Activated naive CD8-positive, alpha-beta T cell treated with anti-CD3 and anti-CD28 coated beads, Interleukin-2, amount 50 U/mL, for 24 hours (primary cell): ENCODE measurements around the gene GNAT1.

ENCODE experiments used
- ATAC-seq: fragments of 150-1000 bp; cut with Tn5 transposase; one replicate; pipeline ENCODE4 v1.10.0; 2021
- DNase-seq: peaks from one replicate; pipeline ENCODE4 v3.0.0; 2021
- H3K27ac Mint-ChIP-seq: one replicate; pipeline ENCODE4 v1.8.0; 2021; ENCODE audit warnings: mild to moderate bottlenecking, mixed read lengths
- H3K27me3 Mint-ChIP-seq: one replicate; pipeline ENCODE4 v1.8.0; 2021; ENCODE audit warnings: mixed read lengths
- H3K36me3 Mint-ChIP-seq: one replicate; pipeline ENCODE4 v1.8.0; 2021; ENCODE audit warnings: low read depth, mixed read lengths
- H3K4me1 Mint-ChIP-seq: one replicate; pipeline ENCODE4 v1.8.0; 2021; ENCODE audit warnings: mixed read lengths
- H3K4me3 Mint-ChIP-seq: one replicate; pipeline ENCODE4 v1.8.0; 2021; ENCODE audit warnings: mild to moderate bottlenecking, moderate library complexity, mixed read lengths
- H3K9me3 Mint-ChIP-seq: one replicate; pipeline ENCODE4 v1.8.0; 2021; ENCODE audit warnings: mixed read lengths

GNAT1 gene

DNA sequence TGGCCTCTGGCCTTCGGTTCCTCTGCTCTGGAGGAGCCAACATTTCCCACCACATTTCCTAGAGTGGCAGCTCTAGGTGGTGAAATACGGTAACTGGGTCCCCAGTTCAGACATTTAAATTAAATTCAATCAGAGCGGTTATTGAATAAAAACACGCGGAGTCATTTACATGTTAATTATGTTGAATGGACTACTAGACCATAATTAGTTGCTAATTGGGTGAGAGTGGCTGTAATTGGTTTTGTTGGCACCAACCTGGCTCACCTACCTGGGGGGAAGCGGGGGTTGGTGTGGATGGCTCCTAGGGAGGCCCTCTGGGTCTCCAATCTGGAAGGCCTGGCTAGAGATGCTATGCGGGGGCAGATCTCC lies 23.6 kb upstream of the GNAT1 start:
- no peak for ATAC-seq
- H3K36me3 Mint-ChIP-seq: no peaks in the 10 kb centered on the region
- no peak overlapping the region for H3K27ac Mint-ChIP-seq
- no peak overlapping the region for H3K4me3 Mint-ChIP-seq
- no peaks in the 10 kb centered on the region for H3K9me3 Mint-ChIP-seq
- no peaks in the 10 kb centered on the region for H3K4me1 Mint-ChIP-seq
- DNase-seq: no peak
- H3K27me3 Mint-ChIP-seq: no peaks in the 10 kb centered on the region

DNA sequence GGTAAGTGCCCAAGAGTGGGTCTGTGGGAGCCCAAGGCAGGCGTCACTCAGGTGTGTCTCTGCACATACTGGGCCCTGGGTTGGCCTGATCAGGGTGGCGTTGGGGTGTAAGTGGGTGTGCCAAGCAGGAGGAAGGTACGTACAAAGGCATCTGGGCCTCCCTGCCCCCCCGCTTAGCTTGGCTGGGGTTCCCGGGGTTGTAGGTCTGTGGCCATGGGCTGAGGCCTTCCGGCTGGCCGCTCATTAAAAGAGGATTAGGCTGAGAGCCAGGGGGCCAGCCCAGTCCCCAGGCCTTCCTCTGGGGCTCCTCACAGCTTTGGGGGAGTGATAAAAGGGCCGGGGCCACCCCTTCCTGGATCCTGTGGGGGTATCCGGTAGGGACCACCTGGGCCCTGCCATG lies 23.0 kb upstream of the GNAT1 start:
- DNase-seq (no peak), ATAC-seq (no peak)
- H3K4me3 Mint-ChIP-seq: no peak overlapping the region
- no peak overlapping the region for H3K27ac Mint-ChIP-seq
- H3K36me3 Mint-ChIP-seq: no peaks in the 10 kb centered on the region
- no peaks in the 10 kb centered on the region for H3K27me3 Mint-ChIP-seq
- H3K4me1 Mint-ChIP-seq: no peaks in the 10 kb centered on the region
- no peaks in the 10 kb centered on the region for H3K9me3 Mint-ChIP-seq

- ATAC-seq (no peak), DNase-seq (no peak)
- H3K9me3 Mint-ChIP-seq: no peaks in the 10 kb centered on the region
- H3K4me1 Mint-ChIP-seq: no peaks in the 10 kb centered on the region
- no peak overlapping the region for H3K27ac Mint-ChIP-seq
- H3K36me3 Mint-ChIP-seq: no peaks in the 10 kb centered on the region
- no peaks in the 10 kb centered on the region for H3K27me3 Mint-ChIP-seq
- H3K4me3 Mint-ChIP-seq: no peak overlapping the region
These were observed 22.6 kb upstream of the GNAT1 start for GRCh38 chr3:50168791-50169190.

- Mint-ChIP-seq H3K9me3 (no peaks in the 10 kb centered on the region), H3K27ac (no peak overlapping the region), H3K4me1 (no peaks in the 10 kb centered on the region), H3K27me3 (no peaks in the 10 kb centered on the region), H3K36me3 (no peaks in the 10 kb centered on the region), H3K4me3 (no peak overlapping the region)
- ATAC-seq: no peak
- DNase-seq: no peak
These were observed 22.1 kb upstream of the GNAT1 start for GRCh38 chr3:50169232-50169832.

- DNase-seq (no peak), ATAC-seq (no peak)
- Mint-ChIP-seq H3K27me3 (no peaks in the 10 kb centered on the region), H3K4me1 (no peaks in the 10 kb centered on the region), H3K4me3 (no peak overlapping the region), H3K9me3 (no peaks in the 10 kb centered on the region), H3K27ac (no peak overlapping the region), H3K36me3 (no peaks in the 10 kb centered on the region)
These were observed 21.6 kb upstream of the GNAT1 start for GRCh38 chr3:50169858-50170257.

DNA sequence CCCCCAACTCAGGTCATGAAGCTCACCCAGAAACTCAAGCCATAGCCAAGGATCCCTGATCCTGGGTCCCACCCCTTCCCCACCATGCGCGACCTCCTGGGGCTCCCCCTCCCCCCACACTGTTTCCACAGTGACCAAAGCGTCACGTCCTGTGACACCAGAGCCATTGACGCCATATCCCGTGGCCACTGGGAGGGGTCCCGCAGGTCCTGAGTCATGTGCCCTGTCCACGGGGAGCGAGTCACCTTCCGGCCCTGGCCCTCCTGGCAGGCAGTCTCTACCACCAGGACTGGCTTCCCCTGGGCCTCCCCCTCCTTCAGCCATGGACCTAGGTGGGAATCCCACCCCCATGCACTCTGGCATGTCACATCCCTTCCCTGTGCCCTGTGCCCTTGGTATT lies 20.7 kb upstream of the GNAT1 start:
- Mint-ChIP-seq H3K27me3 (no peaks in the 10 kb centered on the region), H3K9me3 (no peaks in the 10 kb centered on the region), H3K4me1 (no peaks in the 10 kb centered on the region), H3K36me3 (no peaks in the 10 kb centered on the region), H3K27ac (no peak overlapping the region), H3K4me3 (no peak overlapping the region)
- ATAC-seq: no peak
- DNase-seq: no peak

DNA sequence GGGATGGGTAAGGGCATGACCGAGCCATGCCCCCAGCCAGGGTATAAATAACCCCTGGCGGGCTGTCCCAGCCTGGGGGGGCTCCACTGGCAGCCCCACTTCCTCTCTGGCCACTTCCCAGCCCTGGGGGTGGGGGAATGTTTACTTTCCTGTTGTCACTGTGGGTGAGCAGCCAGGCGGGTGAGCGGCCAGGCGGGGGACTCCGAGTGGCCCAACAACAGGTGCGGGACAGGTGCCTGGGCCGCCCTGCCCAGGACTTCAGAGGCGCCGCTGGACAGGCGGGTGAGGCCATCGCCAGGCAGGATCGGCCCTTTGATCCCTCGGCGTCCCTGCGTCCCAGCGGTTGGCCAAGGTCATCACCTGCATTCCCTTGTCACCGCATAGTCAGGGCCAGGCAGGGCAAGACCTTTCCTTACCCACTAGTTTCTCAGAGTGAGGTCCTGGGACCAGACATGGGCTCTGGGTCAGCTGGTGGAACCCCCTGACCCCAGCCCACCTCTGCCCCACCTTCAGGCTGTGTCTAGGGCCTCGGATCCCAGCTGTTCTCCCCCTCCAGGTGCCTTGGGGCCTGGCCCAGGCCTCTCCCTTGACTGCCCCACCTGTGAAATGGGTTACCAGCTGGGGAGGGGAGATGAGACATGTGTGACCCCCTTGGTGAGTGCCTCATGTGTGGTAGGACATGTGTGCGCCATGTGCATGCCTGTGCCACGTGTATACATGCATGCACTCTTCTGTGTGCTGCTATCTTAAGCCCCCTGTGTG lies 19.7 kb upstream of the GNAT1 start:
- H3K27ac Mint-ChIP-seq: no peak overlapping the region
- no peaks in the 10 kb centered on the region for H3K4me1 Mint-ChIP-seq
- ATAC-seq (no peak), DNase-seq (no peak)
- no peaks in the 10 kb centered on the region for H3K36me3 Mint-ChIP-seq
- no peaks in the 10 kb centered on the region for H3K9me3 Mint-ChIP-seq
- H3K4me3 Mint-ChIP-seq: no peak overlapping the region
- no peaks in the 10 kb centered on the region for H3K27me3 Mint-ChIP-seq

GRCh38 chr3:50172626-50173220 lies 18.7 kb upstream of the GNAT1 start:
- H3K4me1 Mint-ChIP-seq: no peaks in the 10 kb centered on the region
- ATAC-seq (no peak), DNase-seq (no peak)
- no peaks in the 10 kb centered on the region for H3K9me3 Mint-ChIP-seq
- no peak overlapping the region for H3K27ac Mint-ChIP-seq
- no peaks in the 10 kb centered on the region for H3K27me3 Mint-ChIP-seq
- H3K36me3 Mint-ChIP-seq: no peaks in the 10 kb centered on the region
- H3K4me3 Mint-ChIP-seq: no peak overlapping the region

GRCh38 chr3:50173685-50174516 lies 17.5 kb upstream of the GNAT1 start:
- no peak for DNase-seq
- no peak for ATAC-seq
- H3K27me3 Mint-ChIP-seq: no peaks in the 10 kb centered on the region
- no peaks in the 10 kb centered on the region for H3K9me3 Mint-ChIP-seq
- no peaks in the 10 kb centered on the region for H3K36me3 Mint-ChIP-seq
- no peaks in the 10 kb centered on the region for H3K4me1 Mint-ChIP-seq
- no peak overlapping the region for H3K4me3 Mint-ChIP-seq
- no peak overlapping the region for H3K27ac Mint-ChIP-seq

- Mint-ChIP-seq H3K4me1 (no peaks in the 10 kb centered on the region), H3K27ac (no peak overlapping the region), H3K9me3 (no peaks in the 10 kb centered on the region), H3K27me3 (no peaks in the 10 kb centered on the region), H3K36me3 (no peaks in the 10 kb centered on the region), H3K4me3 (no peak overlapping the region)
- ATAC-seq (no peak), DNase-seq (no peak)
These were observed 16.9 kb upstream of the GNAT1 start for GRCh38 chr3:50174517-50174895.

GRCh38 chr3:50174947-50175524 lies 16.4 kb upstream of the GNAT1 start:
- no peaks in the 10 kb centered on the region for H3K4me1 Mint-ChIP-seq
- no peak overlapping the region for H3K4me3 Mint-ChIP-seq
- ATAC-seq (no peak), DNase-seq (no peak)
- no peaks in the 10 kb centered on the region for H3K36me3 Mint-ChIP-seq
- H3K27ac Mint-ChIP-seq: no peak overlapping the region
- H3K9me3 Mint-ChIP-seq: no peaks in the 10 kb centered on the region
- H3K27me3 Mint-ChIP-seq: no peaks in the 10 kb centered on the region

GRCh38 chr3:50177346-50177745 lies 14.1 kb upstream of the GNAT1 start:
- Mint-ChIP-seq H3K27ac (no peak overlapping the region), H3K9me3 (no peaks in the 10 kb centered on the region), H3K4me1 (no peaks in the 10 kb centered on the region), H3K36me3 (no peaks in the 10 kb centered on the region), H3K27me3 (no peaks in the 10 kb centered on the region), H3K4me3 (no peak overlapping the region)
- DNase-seq (no peak), ATAC-seq (no peak)

GRCh38 chr3:50179710-50180109 lies 11.7 kb upstream of the GNAT1 start:
- DNase-seq (no peak), ATAC-seq (no peak)
- H3K27me3 Mint-ChIP-seq: no peaks in the 10 kb centered on the region
- no peak overlapping the region for H3K4me3 Mint-ChIP-seq
- H3K9me3 Mint-ChIP-seq: no peaks in the 10 kb centered on the region
- no peaks in the 10 kb centered on the region for H3K36me3 Mint-ChIP-seq
- H3K27ac Mint-ChIP-seq: no peak overlapping the region
- no peaks in the 10 kb centered on the region for H3K4me1 Mint-ChIP-seq

DNA sequence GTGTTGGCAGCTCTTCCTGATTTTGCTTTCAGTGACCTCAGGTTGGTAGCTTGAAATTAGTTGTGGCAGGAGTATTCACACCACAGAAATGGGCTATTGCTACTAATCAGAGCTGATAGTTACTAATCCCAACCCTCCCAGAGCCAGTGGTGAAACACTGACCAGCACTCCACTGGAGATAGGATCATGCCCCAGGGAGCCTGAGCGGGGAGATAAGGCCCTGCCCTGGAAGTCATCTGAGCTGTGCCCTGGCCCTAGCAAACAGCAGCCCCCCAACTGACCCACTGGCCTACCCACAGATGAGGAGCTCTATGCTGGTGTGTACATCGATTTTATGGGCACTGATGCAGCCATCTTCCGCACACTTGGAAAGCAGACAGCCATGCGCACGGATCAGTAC lies 9.4 kb upstream of the GNAT1 start:
- Mint-ChIP-seq H3K36me3 (no peaks in the 10 kb centered on the region), H3K27me3 (no peaks in the 10 kb centered on the region), H3K9me3 (no peaks in the 10 kb centered on the region), H3K4me1 (no peaks in the 10 kb centered on the region), H3K4me3 (no peak overlapping the region), H3K27ac (no peak overlapping the region)
- DNase-seq (no peak), ATAC-seq (no peak)
